Measurements from ENCODE around the gene CDK14. TPM values are rescaled to one million over a fixed set of nuclear protein-coding genes. Genes with fewer than 3 reads are reported as not detected.

The CDK14 gene
- total RNA-seq, 4 donors from 2014 or later, result 3.5 to 5.1 (median 3.9) TPM

DNA sequence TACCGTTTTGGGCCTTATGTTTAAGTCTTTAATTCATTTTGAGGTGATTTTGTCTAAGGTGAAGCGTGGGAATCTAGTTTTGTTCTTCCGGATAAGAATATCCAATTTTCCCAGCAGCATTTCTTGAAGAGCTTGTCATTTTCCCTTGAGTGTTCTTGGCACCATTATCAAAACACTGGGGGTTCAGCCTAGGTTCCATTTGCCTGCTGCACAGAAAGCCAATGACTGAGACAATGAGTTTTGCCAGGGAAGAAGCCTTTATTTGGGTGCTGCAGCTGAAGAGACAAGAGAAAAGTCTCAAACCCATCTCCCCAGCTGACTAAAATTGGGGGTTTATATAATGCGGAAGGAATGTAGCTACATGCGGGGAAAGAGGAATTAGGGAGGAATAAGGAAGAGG lies 380.9 kb downstream of the CDK14 start:
- H3K36me3 ChIP-seq, result no peaks in the 10 kb centered on the region
- 87% methylated on average over 5 of the region's 5 CpGs for WGBS
- no peak for TF ChIP-seq POLR2AphosphoS5 (IDR thresholded peaks at IDR 0.05)
- TF ChIP-seq, protein P1, sequence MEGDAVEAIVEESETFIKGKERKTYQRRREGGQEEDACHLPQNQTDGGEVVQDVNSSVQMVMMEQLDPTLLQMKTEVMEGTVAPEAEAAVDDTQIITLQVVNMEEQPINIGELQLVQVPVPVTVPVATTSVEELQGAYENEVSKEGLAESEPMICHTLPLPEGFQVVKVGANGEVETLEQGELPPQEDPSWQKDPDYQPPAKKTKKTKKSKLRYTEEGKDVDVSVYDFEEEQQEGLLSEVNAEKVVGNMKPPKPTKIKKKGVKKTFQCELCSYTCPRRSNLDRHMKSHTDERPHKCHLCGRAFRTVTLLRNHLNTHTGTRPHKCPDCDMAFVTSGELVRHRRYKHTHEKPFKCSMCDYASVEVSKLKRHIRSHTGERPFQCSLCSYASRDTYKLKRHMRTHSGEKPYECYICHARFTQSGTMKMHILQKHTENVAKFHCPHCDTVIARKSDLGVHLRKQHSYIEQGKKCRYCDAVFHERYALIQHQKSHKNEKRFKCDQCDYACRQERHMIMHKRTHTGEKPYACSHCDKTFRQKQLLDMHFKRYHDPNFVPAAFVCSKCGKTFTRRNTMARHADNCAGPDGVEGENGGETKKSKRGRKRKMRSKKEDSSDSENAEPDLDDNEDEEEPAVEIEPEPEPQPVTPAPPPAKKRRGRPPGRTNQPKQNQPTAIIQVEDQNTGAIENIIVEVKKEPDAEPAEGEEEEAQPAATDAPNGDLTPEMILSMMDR (IDR thresholded peaks at IDR 0.05), result no peak
- TF ChIP-seq POLR2A (IDR thresholded peaks at IDR 0.05), result no peak
- TF ChIP-seq EP300 (IDR thresholded peaks at IDR 0.05), result no peak

DNA sequence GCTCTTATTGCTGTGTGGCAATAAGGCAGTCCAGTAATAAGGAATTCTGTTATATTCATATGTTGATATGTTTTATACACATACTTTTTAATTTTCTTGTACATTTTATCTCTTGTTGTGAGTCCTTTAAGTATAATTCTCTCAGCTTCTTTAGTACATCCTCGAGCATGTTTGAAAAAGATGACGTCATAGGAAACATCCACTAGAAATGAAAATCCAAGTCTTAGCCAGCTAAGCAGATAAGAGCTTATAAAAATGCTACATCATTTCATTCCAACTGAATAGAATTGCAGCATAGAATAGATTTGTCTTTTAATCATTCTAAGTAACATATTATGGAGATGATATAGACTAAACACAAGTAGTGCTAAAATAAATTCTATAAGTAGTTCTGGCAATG lies 384.4 kb downstream of the CDK14 start:
- WGBS, result 59% methylated on average over 2 of the region's 2 CpGs
- Histone ChIP-seq H3K27ac (no peak overlapping the region), H3K9me3 (no peaks in the 10 kb centered on the region), H3K4me3 (no peak overlapping the region), H3K36me3 (no peaks in the 10 kb centered on the region), H3K4me1 (no peaks in the 10 kb centered on the region), H3K27me3 (no peaks in the 10 kb centered on the region)
- no peak for DNase-seq (ENCODE audit: low spot score in 2 of 2)
- TF ChIP-seq POLR2AphosphoS5 (IDR thresholded peaks at IDR 0.05), result no peak
- TF ChIP-seq, protein P1 (IDR thresholded peaks at IDR 0.05), result no peak
- no peak for TF ChIP-seq EP300 (IDR thresholded peaks at IDR 0.05)
- no peak for TF ChIP-seq POLR2A (IDR thresholded peaks at IDR 0.05)

More for the DNA sequence above, 380.9 kb downstream of the CDK14 start:
- DNase-seq (ENCODE audit: low spot score in 2 of 2), result no peak
- H3K27me3 ChIP-seq, result no peaks in the 10 kb centered on the region
- H3K4me1 ChIP-seq, result no peaks in the 10 kb centered on the region
- no peak overlapping the region for H3K4me3 ChIP-seq
- H3K9me3 ChIP-seq, result no peaks in the 10 kb centered on the region
- no peak overlapping the region for H3K27ac ChIP-seq

DNA sequence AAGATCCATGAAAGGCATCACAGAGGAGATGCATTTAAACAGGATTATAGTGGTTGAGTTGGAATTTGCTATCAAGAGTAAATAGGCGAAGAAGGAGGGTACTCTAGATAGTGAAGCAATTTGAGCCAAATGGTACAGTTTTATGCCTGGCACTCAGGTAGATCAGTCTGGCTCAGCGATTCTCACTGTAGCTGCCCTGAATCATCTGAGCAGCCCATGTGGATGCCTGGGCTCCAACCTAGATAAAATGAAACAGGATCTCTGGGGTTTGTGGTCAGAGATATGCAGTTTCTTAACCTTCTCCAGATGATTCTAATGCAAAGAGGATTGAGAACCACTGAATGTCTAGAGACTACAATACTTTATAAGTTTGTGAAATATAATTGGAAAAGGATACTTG lies 386.1 kb downstream of the CDK14 start:
- no peak for DNase-seq (ENCODE audit: low spot score in 2 of 2)
- 98% methylated on average over 2 of the region's 2 CpGs for WGBS
- H3K27ac ChIP-seq, result no peak overlapping the region

DNA sequence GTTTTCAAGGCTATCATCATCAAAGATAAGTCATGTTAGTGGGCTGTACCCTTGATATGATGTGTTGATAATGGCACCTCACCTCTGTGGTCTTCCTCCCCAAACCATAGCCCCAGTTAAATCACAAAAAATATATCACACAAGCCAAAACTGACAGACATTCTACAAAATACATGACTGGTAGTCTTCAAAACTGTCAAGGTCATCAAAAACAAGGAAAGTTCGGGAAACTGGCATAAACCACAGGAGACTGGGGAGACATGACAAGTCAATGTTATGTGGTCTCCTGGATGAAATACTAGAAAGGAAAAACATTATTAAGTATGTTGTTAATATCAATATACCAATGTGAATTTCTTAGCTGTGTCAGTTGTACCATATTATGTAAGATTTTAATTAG lies 388.6 kb downstream of the CDK14 start:
- Histone ChIP-seq H3K4me3 (no peak overlapping the region), H3K27ac (no peak overlapping the region), H3K9me3 (no peaks in the 10 kb centered on the region), H3K4me1 (no peaks in the 10 kb centered on the region), H3K27me3 (no peaks in the 10 kb centered on the region), H3K36me3 (no peaks in the 10 kb centered on the region)
- no peak for DNase-seq (ENCODE audit: low spot score in 2 of 2)
- 89% methylated on average over 1 of the region's 1 CpG for WGBS
- TF ChIP-seq POLR2AphosphoS5 (IDR thresholded peaks at IDR 0.05) (no peak), EP300 (IDR thresholded peaks at IDR 0.05) (no peak), POLR2A (IDR thresholded peaks at IDR 0.05) (no peak)
- TF ChIP-seq, protein P1 (IDR thresholded peaks at IDR 0.05), result no peak

More for the DNA sequence above, 386.1 kb downstream of the CDK14 start:
- H3K27me3 ChIP-seq, result no peaks in the 10 kb centered on the region
- TF ChIP-seq EP300 (IDR thresholded peaks at IDR 0.05) (no peak), POLR2A (IDR thresholded peaks at IDR 0.05) (no peak), POLR2AphosphoS5 (IDR thresholded peaks at IDR 0.05) (no peak)
- TF ChIP-seq, protein P1 (IDR thresholded peaks at IDR 0.05), result no peak
- no peak overlapping the region for H3K4me3 ChIP-seq
- no peaks in the 10 kb centered on the region for H3K36me3 ChIP-seq
- no peaks in the 10 kb centered on the region for H3K4me1 ChIP-seq
- H3K9me3 ChIP-seq, result no peaks in the 10 kb centered on the region

DNA sequence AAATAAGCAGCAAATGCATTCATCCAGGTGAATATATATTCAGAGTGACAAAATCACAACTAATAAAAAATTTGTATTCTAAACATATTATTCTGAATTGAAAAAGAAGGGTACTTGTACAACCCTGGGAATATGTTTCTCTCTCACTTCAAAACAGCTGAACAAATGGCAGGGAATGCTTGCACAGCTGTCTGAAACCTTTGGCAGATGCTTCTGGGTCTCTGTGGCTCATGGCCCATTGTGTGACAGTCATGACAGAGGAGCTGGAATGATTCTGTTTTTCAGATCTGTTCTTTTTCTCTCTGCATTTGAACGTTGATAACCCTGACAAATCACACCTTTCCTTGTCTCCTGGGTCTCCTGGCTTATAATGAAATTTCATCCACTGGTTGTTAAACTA lies 392.4 kb downstream of the CDK14 start:
- H3K4me3 ChIP-seq, result no peak overlapping the region
- WGBS, result 44% methylated on average over 1 of the region's 1 CpG
- no peaks in the 10 kb centered on the region for H3K9me3 ChIP-seq
- no peaks in the 10 kb centered on the region for H3K36me3 ChIP-seq
- TF ChIP-seq EP300 (IDR thresholded peaks at IDR 0.05), result no peak
- no peak for TF ChIP-seq POLR2AphosphoS5 (IDR thresholded peaks at IDR 0.05)
- no peak for TF ChIP-seq POLR2A (IDR thresholded peaks at IDR 0.05)
- TF ChIP-seq, protein P1 (IDR thresholded peaks at IDR 0.05), result no peak
- no peak for DNase-seq (ENCODE audit: low spot score in 2 of 2)
- H3K4me1 ChIP-seq, result no peaks in the 10 kb centered on the region
- no peaks in the 10 kb centered on the region for H3K27me3 ChIP-seq
- H3K27ac ChIP-seq, result no peak overlapping the region
